Spinal cord (tissue), 10 donors: ENCODE measurements around the gene DNASE1. TPM values are rescaled to one million over a fixed set of nuclear protein-coding genes. Genes with fewer than 3 reads are reported as not detected.

Experiments used
- DNase-seq, 6 donors: peaks; one replicate each; pipeline versions ENCODE4 v3.0.0 to v3.0.0-alpha.2; 2013 to 2015; ENCODE audit warnings: low spot score in 6 of 6, low read depth in 4 of 6
- H3K27ac ChIP-seq: one replicate; pipeline ENCODE4 v1.5.1; 2013; ENCODE audit warnings: low read depth, low read length, control low read depth
- H3K27me3 ChIP-seq: one replicate; pipeline ENCODE4 v1.6.1; 2013; ENCODE audit warnings: low read length; ENCODE audit not compliant: control insufficient read depth, insufficient read depth
- H3K36me3 ChIP-seq: one replicate; pipeline ENCODE4 v1.6.1; 2013; ENCODE audit warnings: low read length; ENCODE audit not compliant: control insufficient read depth, insufficient read depth
- H3K4me1 ChIP-seq: one replicate; pipeline ENCODE4 v1.6.1; 2013; ENCODE audit warnings: low read length; ENCODE audit not compliant: control insufficient read depth, insufficient read depth
- H3K4me3 ChIP-seq: one replicate; pipeline ENCODE4 v1.5.1; 2013; ENCODE audit warnings: low read depth, low read length, control low read depth
- H3K9me3 ChIP-seq: one replicate; pipeline ENCODE4 v1.6.1; 2013; ENCODE audit warnings: low read length; ENCODE audit not compliant: control insufficient read depth, insufficient read depth
- WGBS: methylation state at CpG from one replicate; pipeline ENCODE4 v1.1.5; 2013; ENCODE audit warnings: missing lambda C conversion rate; ENCODE audit not compliant: insufficient coverage; 5-methylcytosine and 5-hydroxymethylcytosine counted together
- polyA plus RNA-seq, 2 donors: library from polyadenylated mRNA; unstranded; fragments of 120-200 nt; gene quantifications; one replicate each; pipeline ENCODE4 v1.2.1, GENCODE V29; 2013; ENCODE audit not compliant: insufficient read length in 2 of 2
- total RNA-seq, 2 donors: library from RNA; depleted of rRNA in 1 of 2; stranded (reverse); fragments of 120-200 nt in 1 of 2; fragments of >200 nt in 1 of 2; gene quantifications; one replicate each; pipeline versions ENCODE4 v1.2.3 to v1.2.4, GENCODE V29; 2013 to 2014
- donor health status: healthy.

The DNASE1 gene
- total and polyA plus RNA-seq, 4 donors: 23.5 to 37.6 (median 26.7) TPM

- WGBS: 0% methylated on average over 81 of the region's 86 CpGs
These were observed 43.1 kb upstream of the DNASE1 start, which contains the start of gene SLX4 for GRCh38 chr16:3611146-3611975. SLX4 (minus strand) TSS chr16:3611606; CDS start chr16:3608964, 2,642 bp downstream.

GRCh38 chr16:3612510-3613466 is 41.7 kb upstream of the DNASE1 start:
- peaks cover 4% of the 10 kb centered on the region for H3K36me3 ChIP-seq
- peak overlapping the region; percentile 97 for H3K4me3 ChIP-seq
- H3K27me3 ChIP-seq: no peaks in the 10 kb centered on the region
- 96% methylated on average over 21 of the region's 34 CpGs for WGBS
- H3K9me3 ChIP-seq: no peaks in the 10 kb centered on the region
- peaks cover 9% of the 10 kb centered on the region for H3K4me1 ChIP-seq
- no peak overlapping the region for H3K27ac ChIP-seq
- DNase-seq: no peak

More at GRCh38 chr16:3611146-3611975, 43.1 kb upstream of the DNASE1 start, which contains the start of gene SLX4:
- Histone ChIP-seq H3K36me3 (peaks cover 10% of the 10 kb centered on the region), H3K4me3 (peak within 1 kb of the TSS; percentile 97), H3K27me3 (no peaks in the 10 kb centered on the region), H3K27ac (peak within 1 kb of the TSS; percentile 78), H3K4me1 (peaks cover 15% of the 10 kb centered on the region), H3K9me3 (no peaks in the 10 kb centered on the region)
- peak; percentile 85 to 98 (median 90) for DNase-seq

GRCh38 chr16:3618769-3619141 is 35.7 kb upstream of the DNASE1 start:
- Histone ChIP-seq H3K36me3 (peaks cover 4% of the 10 kb centered on the region), H3K27me3 (no peaks in the 10 kb centered on the region), H3K27ac (no peak overlapping the region), H3K9me3 (no peaks in the 10 kb centered on the region), H3K4me1 (no peaks in the 10 kb centered on the region), H3K4me3 (no peak overlapping the region)
- DNase-seq: no peak
- WGBS: 100% methylated on average over 1 of the region's 3 CpGs

DNA sequence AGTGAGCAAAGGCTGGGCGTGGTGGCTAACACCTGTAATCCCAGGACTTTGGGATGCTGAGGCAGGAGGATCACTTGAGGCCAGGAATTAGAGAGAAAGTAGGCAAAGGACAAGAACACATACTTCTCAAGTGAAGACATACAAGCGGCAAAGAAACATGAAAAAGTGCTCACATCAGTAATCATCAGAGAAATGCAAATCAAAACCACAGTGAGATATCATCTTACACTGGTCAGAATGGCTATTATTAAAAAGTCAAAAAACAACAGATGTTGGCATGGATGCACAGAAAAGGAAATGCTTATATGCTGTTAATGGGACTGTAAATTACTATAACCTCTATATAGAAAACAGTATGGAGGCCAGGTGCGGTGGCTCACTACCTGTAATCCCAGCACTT is 30.8 kb upstream of the DNASE1 start:
- no peaks in the 10 kb centered on the region for H3K9me3 ChIP-seq
- no peak for DNase-seq
- H3K27ac ChIP-seq: no peak overlapping the region
- no peaks in the 10 kb centered on the region for H3K36me3 ChIP-seq
- 80% methylated on average over 1 of the region's 3 CpGs for WGBS
- no peak overlapping the region for H3K4me3 ChIP-seq
- no peaks in the 10 kb centered on the region for H3K27me3 ChIP-seq
- no peaks in the 10 kb centered on the region for H3K4me1 ChIP-seq

GRCh38 chr16:3625331-3625730 is 29.2 kb upstream of the DNASE1 start:
- H3K27ac ChIP-seq: no peak overlapping the region
- H3K36me3 ChIP-seq: no peaks in the 10 kb centered on the region
- 100% methylated on average over 3 of the region's 5 CpGs for WGBS
- DNase-seq: no peak
- no peaks in the 10 kb centered on the region for H3K27me3 ChIP-seq
- no peak overlapping the region for H3K4me3 ChIP-seq
- H3K9me3 ChIP-seq: no peaks in the 10 kb centered on the region
- no peaks in the 10 kb centered on the region for H3K4me1 ChIP-seq

GRCh38 chr16:3625911-3626732 is 28.4 kb upstream of the DNASE1 start:
- H3K9me3 ChIP-seq: no peaks in the 10 kb centered on the region
- no peak overlapping the region for H3K27ac ChIP-seq
- no peaks in the 10 kb centered on the region for H3K27me3 ChIP-seq
- no peak overlapping the region for H3K4me3 ChIP-seq
- 97% methylated on average over 3 of the region's 4 CpGs for WGBS
- H3K4me1 ChIP-seq: no peaks in the 10 kb centered on the region
- no peaks in the 10 kb centered on the region for H3K36me3 ChIP-seq
- peak in 1 of 6 donors; percentile 3 for DNase-seq

DNA sequence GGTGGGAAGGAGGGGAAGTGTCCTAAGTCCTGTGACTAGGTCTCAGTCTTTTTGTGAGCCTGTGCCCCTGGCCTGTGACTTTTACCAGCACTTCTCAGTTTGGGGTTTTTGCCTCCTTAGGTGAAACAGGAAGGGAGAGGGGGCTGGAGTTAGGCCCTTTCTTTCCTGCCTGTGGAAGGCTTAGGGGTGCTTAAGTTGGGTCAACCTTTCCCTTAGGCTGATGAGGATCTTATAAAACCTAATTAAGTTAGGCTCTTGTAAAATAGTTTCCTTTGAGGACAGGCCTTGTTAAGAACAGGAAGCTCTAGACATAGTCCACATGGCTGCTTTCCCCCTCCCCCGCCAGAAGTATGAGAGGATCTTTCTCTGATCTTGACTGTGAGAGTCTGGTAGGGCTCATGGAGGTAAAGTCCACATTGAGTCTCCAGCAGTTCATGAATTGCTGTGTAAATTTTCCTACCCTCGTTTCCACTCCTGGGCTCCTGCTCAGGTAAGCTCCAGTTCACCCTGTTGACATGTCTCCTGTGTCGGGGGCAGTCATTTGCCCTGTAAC is 17.0 kb upstream of the DNASE1 start:
- DNase-seq: no peak

DNA sequence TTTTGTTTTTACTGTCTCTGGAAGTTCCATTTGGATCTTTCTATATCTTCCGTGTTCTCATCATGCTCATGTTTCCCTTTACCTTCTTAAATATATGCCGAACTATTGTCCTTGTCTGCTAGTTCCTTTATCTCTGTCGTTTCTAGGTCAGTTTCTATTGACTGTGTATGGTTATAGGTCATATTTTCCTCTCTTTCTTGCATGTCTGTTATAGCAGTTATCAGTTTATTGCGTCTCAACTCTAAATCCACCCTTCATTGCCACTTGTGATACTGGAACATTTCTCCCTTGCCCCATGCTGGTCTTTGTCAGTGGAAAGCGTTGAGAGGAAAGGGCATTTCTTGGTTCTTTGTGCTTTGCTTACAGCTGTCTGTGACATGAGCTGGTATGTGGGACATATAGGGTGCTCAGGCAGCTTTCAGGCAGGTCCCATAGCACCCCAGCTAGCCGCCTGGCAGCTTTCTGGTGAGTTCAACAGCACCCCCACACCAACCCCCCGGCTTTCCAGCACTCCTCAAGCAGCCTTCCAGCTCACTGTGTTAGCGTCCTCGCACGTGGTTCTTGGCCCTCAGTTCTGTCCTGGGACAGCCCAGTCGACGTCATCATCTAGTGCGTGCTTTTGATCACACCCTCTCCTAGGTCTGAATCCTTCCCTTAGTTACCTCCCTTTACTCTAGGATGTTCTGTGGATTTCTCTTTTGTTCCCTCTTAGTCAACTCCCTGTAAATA is 15.4 kb upstream of the DNASE1 start:
- no peak for DNase-seq
- peaks cover 4% of the 10 kb centered on the region for H3K4me1 ChIP-seq
- WGBS: 88% methylated on average over 5 of the region's 13 CpGs
- no peak overlapping the region for H3K27ac ChIP-seq
- no peaks in the 10 kb centered on the region for H3K27me3 ChIP-seq
- no peaks in the 10 kb centered on the region for H3K9me3 ChIP-seq
- peaks cover 30% of the 10 kb centered on the region for H3K36me3 ChIP-seq
- H3K4me3 ChIP-seq: no peak overlapping the region

More for the DNA sequence above, 17.0 kb upstream of the DNASE1 start:
- Histone ChIP-seq H3K27me3 (no peaks in the 10 kb centered on the region), H3K27ac (no peak overlapping the region), H3K4me3 (no peak overlapping the region), H3K36me3 (peaks cover 22% of the 10 kb centered on the region), H3K9me3 (no peaks in the 10 kb centered on the region), H3K4me1 (peaks cover 4% of the 10 kb centered on the region)
- 86% methylated on average over 2 of the region's 3 CpGs for WGBS
